GM18858 (cell line): Measurements from ENCODE around the gene BMERB1.
"Not testable (repeated sequence)": the region's sequence is repeated elsewhere in the genome, so short reads cannot be mapped to it uniquely, and the experiment has no call there.

Source experiments
- ATAC-seq: cut with Tn5 transposase; IDR thresholded peaks from one replicate; pipeline ENCODE4 v1.9.1; 2021; ENCODE audit not compliant: unreplicated experiment

BMERB1 gene

DNA sequence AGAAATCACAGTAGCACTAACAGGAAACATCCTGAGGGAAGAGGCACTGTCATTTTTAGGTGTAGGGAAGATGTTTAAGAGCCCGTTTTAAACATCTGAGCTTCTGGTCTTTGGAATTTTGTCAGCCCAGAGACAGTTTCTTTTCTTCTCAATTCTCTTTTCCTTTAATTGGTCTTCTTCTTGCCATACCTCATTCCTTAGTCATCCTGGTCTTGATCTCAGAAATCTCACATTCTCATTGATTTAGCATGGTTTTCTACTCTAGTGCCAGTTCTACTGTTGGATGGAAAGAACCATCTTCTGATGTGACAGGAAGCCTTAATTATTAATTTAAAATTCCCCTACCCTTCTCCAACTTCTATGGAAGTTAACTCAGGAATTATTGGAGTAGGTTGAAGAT, 25.4 kb downstream of the BMERB1 start:
- ATAC-seq, result no peak

DNA sequence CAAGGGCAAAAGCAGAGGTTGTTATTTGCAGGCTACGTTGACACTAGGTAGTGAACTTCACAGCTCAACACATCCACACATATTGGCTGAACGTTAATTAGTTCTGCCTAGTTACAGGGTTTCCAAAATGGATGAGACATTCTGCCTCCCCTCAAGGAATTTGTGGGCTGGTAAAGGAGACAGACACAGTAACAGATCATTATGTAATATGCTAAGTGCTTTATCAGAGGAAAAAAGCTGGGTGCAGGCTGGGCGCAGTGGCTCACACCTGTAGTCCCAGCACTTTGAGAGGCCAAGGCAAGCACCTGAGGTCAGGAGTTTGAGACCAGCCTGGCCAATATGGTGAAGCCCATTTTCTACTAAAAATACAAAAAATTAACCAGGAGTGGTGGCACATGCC, 26.2 kb downstream of the BMERB1 start:
- ATAC-seq, result no peak

DNA sequence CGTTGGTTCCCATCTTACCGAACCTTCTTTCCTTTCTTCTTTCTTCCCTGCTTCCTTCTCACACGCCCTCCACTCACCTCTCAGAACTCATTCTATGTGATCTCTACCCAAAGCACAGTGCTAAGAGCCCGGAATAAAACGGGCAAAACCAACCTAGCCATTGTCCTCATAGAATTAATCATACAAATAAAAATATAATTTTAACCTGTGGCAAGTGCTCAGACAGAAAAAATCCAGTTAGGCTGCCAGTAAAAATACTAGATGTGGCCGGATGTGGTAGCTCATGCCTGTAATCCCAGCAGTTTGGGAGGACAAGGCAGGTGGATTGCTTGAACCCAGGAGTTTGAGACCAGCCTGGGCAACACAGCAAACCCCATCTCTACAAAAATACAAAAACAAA, 27.0 kb downstream of the BMERB1 start:
- no peak for ATAC-seq

DNA sequence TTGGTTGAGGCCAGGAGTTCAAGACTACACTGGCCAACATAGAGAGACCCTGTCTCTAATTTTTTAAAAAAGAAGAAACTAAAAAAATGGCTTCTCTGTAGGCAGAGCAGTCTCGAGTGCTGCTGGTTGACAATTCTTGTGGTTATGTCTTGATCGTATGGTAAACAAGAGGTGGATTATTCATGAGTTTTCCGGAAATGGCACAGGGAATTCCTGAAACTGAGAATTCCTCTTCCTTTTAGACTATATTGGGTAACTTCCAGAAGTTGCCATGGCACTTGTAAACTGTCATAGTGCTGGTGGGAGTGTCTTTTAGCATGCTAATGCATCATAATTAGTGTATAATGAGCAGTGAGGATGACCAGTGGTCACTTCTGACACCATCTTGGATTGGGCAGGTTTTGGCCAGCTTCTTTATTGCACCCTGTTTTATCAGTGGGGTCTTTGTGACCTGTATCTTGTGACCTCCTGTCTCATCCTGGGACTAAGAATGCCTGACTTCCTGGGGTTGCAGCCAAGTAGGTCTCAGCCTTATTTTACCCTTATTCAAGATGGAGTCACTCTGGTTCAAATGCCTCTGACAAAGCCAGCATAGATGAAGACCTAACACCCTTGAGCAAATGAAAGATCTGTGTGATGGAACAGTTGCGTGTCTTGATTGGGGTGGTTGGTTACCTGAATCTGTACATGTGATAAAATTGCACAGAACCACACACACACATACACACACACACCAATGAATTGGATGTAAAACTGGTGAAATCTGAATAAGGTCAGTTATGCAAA, 30.2 kb downstream of the BMERB1 start:
- ATAC-seq, result no peak

DNA sequence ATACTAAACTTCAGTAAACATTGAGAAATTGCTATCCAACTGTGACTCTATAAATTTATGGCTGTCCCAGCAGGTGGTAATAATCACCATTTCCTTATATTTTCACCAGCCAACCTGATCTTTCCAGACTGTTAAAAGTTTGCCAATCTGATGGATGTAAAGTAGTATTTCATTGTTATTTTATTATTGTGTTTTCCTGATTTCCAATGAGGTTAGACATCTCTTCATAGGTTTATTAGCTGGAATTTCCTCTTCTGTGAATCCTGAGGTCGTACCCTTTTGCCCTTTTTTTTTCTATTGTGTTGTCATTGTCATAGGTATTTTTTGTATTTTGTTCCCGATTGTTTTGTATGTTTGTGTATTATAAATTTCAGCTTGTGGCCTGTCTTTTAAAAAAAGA, 31.7 kb downstream of the BMERB1 start:
- no peak for ATAC-seq

DNA sequence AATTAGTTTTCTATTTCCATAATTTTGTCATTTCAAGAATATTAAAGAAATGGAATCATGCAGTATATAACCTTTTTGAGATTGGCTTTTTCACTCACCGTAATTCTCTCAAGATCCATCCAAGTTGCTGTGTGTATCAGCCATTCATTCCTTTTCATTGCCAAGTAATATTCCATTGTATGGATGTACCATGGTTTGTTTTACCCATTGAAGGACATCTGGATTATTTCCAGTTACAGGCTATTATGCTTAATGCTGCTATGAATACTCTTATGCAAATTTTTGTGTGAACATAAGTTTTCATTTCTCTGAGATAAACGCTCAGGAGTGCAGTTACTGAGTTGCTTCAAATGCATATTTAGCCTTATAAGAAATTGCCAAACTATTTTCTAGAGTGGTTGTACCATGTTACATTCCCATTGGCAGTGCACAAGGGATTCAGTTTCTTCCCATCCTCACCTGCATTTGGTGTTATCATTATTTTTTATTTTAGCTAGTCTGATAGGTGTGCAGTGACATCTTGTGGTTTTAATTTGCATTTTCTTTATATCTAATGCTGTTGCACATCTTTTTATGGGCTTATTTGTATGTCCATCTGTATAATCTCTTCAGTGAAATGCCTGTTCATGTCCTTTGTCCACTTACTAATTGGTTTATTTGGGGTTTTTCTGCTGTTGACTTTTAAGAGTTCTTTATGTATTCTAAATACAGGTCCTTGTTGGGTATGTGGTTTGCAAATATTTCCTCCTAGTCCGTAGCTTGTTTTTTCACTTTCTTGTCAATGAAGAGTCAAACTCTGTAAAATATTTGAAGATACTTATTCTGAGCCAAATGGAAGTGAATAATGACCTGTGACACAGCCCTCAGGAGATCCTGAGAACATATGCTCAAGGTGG, 32.7 kb downstream of the BMERB1 start:
- no peak for ATAC-seq

DNA sequence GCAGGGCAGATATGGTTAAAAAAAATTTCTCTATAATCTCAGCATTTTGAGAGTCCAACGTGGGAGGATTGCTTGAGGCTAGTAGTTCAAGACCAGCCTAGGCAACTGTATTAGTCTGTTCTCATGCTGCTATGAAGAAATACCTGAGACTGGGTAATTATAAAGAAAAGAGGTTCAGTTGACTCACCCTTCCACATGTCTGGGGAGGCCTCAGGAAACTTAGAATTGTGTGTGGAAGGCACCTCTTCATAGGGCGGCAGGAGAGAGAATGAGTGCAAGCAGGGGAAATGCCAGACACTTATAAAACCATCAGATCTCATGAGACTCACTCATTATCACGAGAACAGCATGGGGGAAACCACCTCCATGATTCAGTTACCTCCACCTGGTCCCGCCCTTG, 42.6 kb downstream of the BMERB1 start:
- not testable (repeated sequence) for ATAC-seq

DNA sequence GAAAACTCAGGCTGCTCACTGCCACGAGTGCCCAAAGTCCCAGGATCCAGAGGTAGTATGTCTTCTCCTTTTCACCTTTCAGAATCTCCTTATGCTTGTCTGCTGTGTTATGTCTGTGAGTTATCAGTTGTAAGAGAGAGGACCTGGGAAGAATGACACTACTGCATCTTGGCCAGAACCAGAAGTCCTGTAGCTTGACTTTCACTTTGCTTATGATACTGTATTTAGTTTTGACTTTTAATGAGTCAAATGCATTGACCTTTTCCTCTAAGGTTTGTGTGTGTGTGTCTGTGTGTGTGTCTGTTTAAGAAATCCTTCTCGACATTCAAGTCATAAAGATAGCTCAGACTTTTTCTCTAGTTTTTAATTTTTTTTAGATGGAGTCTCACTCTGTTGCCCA, 43.4 kb downstream of the BMERB1 start:
- no peak for ATAC-seq

DNA sequence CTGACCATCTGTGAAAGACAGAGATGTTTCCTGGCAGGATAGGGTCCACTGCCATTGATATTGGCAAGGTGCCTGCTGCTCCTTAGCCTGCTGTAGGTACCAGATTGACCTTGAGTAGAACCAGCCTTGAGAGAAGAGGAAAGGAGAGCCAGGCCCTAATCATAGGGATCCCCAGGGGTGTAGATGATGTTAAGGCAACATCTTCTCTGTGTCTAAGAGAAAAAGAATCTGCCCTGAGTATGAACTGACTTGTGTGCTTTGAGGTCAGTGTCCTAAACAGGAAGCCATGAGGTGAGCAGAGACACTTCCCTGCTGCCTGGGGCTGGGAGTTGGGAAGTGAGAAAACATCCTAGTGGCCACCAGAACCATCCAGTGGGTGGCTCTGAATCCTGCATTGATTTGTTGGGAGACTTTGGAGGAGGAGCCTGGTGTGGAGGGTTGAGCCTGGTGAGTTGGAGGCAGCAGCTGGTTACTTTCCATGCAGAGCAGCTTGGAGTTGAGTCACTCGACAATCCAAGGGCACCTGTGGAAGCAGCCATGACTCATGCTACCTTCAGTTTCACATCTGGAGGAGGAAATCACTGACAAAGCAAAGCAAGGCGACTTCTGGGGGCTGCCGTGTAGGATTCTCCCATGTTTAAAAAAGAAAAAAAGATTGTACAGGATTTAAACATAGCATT, 47.8 kb downstream of the BMERB1 start:
- ATAC-seq, result no peak

DNA sequence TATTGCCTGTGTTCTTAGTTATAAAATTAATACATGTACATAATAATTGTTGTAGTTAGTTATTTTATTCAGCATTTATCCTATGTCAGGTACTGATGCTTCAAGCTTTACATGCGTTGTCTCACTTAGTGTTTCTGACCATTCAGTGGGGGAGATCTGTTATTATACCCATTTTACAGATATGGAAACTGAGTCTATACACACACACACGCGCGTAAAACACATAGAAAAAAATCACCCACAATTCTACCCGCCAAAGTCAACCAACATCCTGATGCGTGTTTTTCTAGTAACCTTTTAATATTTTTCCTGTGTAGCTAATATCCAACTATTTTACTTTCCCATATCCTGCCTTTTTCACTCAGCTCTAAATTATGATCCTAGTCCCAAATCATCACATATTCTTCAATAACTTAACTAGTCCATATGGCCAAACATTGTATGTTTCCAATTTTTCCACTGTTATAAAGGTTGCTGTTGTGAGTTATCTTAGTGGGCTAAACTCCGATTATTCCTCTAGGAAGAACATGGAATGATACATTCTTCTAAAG, 48.4 kb downstream of the BMERB1 start:
- no peak for ATAC-seq

DNA sequence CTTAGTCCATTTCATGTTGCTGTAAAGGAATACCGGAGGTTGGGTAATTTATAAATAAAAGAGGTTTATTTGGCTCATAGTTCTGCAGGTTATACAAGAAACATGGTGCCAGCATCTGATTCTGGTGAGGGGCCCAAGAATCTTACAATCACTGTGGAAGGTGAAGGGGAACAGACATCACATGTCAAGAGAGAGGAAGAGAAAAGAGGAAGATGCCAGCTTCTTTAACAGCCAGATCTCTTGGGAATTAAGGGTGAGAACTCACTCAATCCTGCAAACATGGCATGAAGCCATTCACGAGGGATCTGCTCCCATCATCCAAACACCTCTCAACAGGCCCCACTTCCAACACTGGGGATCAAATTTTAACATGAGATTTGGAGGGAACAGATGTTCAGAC, 49.5 kb downstream of the BMERB1 start:
- ATAC-seq, result no peak

DNA sequence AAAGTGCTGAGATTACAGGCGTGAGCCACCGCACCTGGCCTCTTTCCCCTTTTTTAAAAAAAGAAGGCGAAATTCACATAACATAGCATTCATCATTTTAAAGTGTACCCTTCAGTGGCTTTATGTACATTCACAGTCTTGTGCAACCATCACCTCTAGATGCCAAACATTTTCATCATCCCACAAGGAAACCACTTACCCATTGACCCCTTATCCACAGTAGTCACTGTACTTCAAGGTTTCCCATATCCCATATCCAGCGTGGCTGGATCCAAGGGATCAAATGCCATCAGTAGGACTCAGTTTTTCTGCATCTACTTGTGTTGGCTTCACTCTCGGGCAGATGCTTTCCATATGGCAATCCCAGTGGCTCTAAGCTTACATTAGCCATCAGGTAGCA, 50.3 kb downstream of the BMERB1 start:
- no peak for ATAC-seq

DNA sequence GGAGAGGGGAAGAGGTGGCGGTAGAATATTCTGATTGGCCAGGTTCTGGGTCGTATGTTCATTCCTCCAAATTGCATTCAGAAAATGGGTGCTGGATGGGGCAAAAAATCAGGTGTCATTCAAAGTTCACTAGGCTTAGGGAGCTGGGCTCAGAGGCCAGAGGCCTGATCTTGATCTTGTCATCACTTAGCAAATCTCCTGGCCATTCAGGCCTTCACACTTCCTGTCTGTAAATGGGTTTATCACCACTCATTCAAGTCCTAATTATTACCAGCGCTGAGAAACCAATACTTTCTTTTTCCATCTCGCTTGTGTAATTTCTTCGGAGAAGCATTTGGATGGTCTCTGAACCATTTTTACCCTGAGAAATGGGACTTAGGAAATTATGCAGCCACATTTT, 50.8 kb downstream of the BMERB1 start:
- ATAC-seq, result no peak

DNA sequence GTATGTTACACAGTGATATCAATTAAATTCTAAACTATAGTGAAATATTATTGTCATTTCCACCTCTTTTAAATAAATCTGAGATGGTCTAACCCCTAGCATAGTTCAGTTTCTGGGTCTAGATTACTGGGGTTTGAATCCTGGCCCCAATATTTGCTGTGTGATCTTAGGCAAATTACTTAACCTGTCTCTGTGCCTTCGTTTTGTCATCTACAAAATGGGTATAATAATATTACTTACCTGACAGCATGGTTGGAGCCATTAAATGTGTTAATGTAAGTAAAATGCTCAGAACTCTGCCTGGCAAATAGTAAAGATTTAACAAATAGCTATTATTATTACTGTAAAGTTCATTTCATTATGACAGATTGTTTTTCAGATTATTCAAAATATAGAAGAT, 52.3 kb downstream of the BMERB1 start:
- no peak for ATAC-seq

DNA sequence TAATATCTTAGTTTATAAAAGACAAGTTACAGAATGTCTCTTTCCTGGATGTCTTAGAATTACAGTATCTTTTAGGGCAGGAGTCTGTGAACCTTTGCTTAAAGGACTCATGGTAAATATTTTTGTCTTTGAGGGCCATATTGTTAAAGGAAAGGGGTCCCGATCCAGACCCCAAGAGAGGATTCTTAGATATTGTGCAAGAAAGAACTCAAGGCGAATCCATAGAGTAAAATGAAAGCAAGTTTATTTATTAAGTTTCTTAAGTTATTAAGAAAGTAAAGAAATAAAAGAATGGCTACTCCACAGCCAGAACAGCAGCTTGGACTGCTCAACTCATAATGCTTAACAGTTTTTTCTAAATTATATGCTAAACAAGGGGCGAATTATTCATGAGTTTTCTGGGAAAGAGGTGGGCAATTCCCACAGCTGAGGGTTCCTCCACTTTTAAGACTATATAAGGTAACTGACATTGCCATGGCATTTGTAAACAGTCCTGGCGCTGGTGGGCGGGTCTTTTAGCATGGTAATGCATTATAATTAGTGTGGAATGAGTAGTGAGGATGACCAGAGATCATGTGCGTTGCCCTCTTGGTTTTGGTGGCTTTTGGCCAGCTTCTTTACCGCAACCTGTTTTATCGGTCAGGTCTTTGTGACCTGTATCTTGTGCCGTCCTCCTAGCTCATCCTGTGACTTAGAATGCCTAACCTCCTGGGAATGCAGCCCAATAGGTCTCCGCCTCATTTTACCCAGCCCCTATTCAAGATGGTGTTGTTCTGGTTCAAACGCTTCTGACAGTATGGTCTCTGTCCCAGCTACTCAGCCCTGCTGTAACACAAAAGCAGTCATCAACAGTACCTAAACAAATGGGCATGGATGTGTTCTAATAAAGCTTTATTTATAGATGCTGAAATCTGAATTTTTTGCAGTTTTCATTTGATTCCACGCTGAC, 53.2 kb downstream of the BMERB1 start:
- no peak for ATAC-seq

DNA sequence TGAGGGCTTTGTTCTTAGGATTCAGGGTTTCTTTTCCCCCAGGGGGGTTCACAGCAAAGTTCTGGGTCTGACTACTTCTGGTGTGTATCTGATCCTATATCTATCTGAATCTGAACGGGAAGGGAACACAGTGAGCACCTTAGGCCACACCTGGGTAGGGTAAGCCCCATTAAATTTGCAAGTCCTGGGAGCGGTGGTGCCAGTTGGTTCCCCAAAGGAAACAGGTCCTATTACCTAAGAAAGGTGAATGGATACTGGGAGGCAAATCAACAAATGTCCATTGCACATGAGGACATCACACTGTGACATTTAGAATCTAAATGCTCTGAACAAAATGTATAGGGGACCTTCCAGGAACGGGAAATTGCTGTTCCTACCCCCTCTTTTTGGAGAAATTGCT, 54.6 kb downstream of the BMERB1 start:
- ATAC-seq, result no peak

DNA sequence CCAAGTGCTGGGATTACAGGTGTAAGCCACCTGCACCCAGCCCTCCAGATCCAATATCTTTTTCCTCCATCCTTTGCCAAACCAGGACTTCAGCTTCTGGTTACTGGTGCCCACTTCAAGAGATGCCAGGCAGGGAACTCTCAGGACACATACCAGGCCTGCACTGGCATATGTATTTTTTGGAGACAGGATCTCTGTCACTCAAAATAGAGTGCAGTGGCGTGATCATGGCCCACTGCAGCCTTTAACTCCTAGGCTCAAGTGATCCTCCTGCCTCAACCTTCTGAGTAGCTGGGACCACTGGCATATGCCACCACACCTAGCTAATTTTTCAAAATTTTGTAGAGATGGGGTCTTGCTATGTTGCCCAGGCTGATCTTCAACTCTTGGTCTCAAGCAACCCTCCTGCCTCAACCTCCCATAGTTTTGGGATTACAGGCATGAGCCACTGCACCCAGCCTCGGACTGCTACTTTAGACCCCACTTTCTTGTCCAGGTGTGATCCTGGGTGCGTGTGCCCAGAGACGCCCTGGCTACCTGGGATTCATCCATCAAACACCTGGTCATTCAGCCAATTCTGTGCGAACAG, 55.8 kb downstream of the BMERB1 start:
- no peak for ATAC-seq

DNA sequence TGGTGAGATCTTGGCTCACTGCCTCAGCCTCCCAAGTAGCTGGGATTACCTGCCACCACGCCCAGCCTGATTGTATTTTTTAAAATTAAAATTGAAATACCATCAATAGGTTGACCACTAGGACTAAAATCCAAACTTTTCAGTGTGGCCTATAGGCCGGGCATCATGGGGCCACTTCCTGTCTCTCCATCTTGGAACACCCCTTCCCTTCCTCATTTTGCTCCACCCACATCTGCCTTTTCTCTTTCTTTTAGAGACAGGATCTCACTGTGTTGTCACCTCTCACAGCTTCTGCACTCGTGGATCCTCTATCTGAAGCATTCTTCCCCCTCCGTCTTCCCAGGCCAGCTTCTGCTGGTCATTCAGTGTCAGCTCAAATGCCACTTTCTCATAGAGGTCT, 57.0 kb downstream of the BMERB1 start:
- ATAC-seq, result no peak

DNA sequence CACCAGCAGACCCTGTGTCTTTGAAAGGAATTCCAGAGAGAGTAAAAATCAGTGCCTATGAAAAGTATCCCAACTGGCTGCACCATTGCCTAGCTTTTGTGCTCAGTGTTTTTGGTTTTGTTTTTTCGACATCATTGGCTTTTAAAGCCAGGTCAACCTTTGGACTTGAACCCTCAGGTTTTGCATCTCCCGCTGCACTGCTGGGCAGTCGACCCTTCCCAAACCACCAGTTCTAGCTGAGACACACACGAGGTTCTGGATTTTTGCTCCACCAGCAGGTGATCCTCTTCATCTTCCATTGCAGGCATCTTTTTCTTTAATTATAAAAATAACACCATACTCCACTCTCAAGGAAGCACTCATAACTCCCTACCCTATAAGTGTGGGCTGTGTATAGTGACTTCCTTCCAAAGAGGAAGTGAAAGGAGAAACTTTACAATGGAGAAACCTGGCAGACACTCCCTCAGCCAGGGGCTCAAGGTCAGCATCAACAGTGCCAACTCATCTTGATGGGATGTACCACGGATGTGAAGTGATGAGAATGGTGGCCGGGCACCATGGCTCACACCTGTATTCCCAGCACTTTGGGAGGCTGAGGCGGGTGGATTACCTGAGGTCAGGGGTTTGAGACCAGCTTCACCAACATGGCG, 57.8 kb downstream of the BMERB1 start:
- no peak for ATAC-seq
